Astrocyte of the cerebellum (primary cell): ENCODE measurements around the gene DIS3L2.

Experiments
- DNase-seq: peaks from one replicate; pipeline ENCODE4 v3.0.0-alpha.2; 2011; ENCODE audit warnings: low read depth
- H3K4me3 ChIP-seq: 2 replicates; pipeline ENCODE4 v1.5.1; 2011; ENCODE audit warnings: mild to moderate bottlenecking, low read depth, low read length, moderate library complexity
- CTCF ChIP-seq: IDR thresholded peaks from 2 replicates; pipeline ENCODE4 v1.5.1; 2012; ENCODE audit warnings: low read length, low read depth, moderate library complexity, mild to moderate bottlenecking; ENCODE audit errors: missing control alignments
- in situ Hi-C: cut with HindIII; loops from 2 replicates; pipeline ENCODE4 v1.10.0; 2017; ENCODE audit warnings: low sequenced_read_pairs

The DIS3L2 gene

GRCh38 chr2:231925303-231926179 lies 36.0 kb upstream of the DIS3L2 start:
- TF ChIP-seq CTCF, result peak; percentile 63
- peak overlapping the region; percentile 35 for H3K4me3 ChIP-seq
- in situ Hi-C loops, result no loop called here
- peak; percentile 76 for DNase-seq

- peak within 1 kb of the TSS; percentile 35 for H3K4me3 ChIP-seq
- in situ Hi-C loops, result no loop called here
- DNase-seq, result no peak
- peak; percentile 36 for TF ChIP-seq CTCF
Observed at GRCh38 chr2:231926180-231926741, 35.3 kb upstream of the DIS3L2 start, which contains the start of gene NPPC. Gene NPPC (minus strand): TSS chr2:231926396. CDS start chr2:231926249, 147 bp downstream.

- DNase-seq, result no peak
- peak overlapping the region; percentile 35 for H3K4me3 ChIP-seq
- in situ Hi-C loops, result no loop called here
- TF ChIP-seq CTCF, result no peak
Observed at GRCh38 chr2:231926761-231927565, 34.5 kb upstream of the DIS3L2 start.

- no peak for TF ChIP-seq CTCF
- no peak for DNase-seq
- in situ Hi-C loops, result no loop called here
- no peak overlapping the region for H3K4me3 ChIP-seq
Observed at GRCh38 chr2:231927566-231927890, 34.0 kb upstream of the DIS3L2 start.

GRCh38 chr2:231928481-231928880 lies 33.0 kb upstream of the DIS3L2 start:
- no peak overlapping the region for H3K4me3 ChIP-seq
- no peak for DNase-seq
- in situ Hi-C loops, result no loop called here
- TF ChIP-seq CTCF, result peak; percentile 14

- H3K4me3 ChIP-seq, result no peak overlapping the region
- in situ Hi-C loops, result no loop called here
- no peak for DNase-seq
- TF ChIP-seq CTCF, result no peak
Observed at GRCh38 chr2:231928901-231929725, 32.4 kb upstream of the DIS3L2 start.
